ENCODE measurements around the gene ZNF365.

DNA sequence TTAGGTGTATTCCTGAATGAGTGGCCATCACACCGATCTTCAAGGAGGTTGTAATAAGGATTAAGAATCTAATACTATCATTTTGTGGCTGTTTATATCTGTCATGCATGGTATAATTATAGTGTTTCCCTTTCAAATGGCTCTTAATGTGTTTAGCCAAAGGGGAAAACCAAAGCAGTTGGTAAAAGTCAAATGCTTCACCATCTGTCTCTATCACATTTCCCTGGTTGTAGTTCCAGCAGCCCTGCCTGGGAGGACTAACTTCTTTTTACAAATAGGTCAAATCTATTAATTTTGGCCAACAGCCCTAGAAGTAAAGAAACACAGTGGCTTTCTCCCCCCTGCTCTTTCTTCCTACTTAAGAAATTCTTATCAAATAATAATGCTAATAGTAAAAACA, 56.7 kb downstream of the ZNF365 start:
- no peak for TF ChIP-seq SIN3A (IDR thresholded peaks at IDR 0.05; ENCODE audit: borderline replicate concordance, insufficient read depth, low read length)
- TF ChIP-seq TAF1 (IDR thresholded peaks at IDR 0.05; ENCODE audit: borderline replicate concordance, insufficient read depth, low read length): no peak
- no peak for TF ChIP-seq POLR2AphosphoS5 (IDR thresholded peaks at IDR 0.05; ENCODE audit: low read depth, low read length)
